Mucosa of stomach (tissue), 1 donor: ENCODE measurements around the gene BCL6B.

Source experiments
- H3K27me3 ChIP-seq: one replicate; pipeline ENCODE4 v1.7.0; 2013; ENCODE audit warnings: mild to moderate bottlenecking, low read length; ENCODE audit not compliant: control insufficient read depth, insufficient read depth
- H3K36me3 ChIP-seq: one replicate; pipeline ENCODE4 v1.7.0; 2013; ENCODE audit warnings: low read length; ENCODE audit not compliant: control insufficient read depth, insufficient read depth
- H3K4me1 ChIP-seq: one replicate; pipeline ENCODE4 v1.7.0; 2013; ENCODE audit warnings: mild to moderate bottlenecking, low read length; ENCODE audit not compliant: control insufficient read depth, insufficient read depth
- H3K4me3 ChIP-seq: one replicate; pipeline ENCODE4 v1.7.0; 2013; ENCODE audit warnings: low read length
- H3K9ac ChIP-seq: one replicate; pipeline ENCODE4 v1.7.0; 2013; ENCODE audit warnings: mild to moderate bottlenecking, low read length, moderate library complexity
- H3K9me3 ChIP-seq: one replicate; pipeline ENCODE4 v1.7.0; 2013; ENCODE audit warnings: mild to moderate bottlenecking, low read length, moderate library complexity; ENCODE audit not compliant: control insufficient read depth
- donor health status: Pancreatic carcinoma.

Gene BCL6B

DNA sequence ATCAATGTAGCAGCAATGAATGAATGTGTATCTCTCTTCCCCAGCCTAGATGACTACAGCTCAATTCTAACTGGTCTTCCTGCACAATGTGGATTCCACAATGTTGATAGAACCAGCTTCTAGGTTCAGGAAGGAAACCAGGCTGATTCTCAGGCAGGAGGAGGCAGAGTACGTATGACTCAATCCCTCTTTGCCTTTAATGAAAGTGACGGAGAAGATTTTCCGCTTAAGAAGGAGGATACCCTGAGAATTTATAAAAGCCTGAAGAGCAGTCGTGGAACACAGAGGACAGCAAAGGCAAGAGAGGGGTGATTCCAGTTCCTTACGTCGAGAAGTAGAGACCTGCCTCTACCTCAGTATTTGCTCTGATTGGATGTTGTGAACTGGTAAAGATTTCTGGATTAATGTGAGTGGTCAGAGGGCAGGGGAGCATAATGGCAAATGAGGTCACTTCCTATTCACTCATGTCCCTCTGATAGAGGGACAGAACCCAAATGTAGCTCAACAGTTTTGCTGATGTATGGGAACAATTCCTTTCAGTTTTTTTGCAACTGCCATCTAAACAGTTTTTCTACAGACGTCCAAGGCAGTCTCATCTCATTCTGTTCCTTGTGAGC, 36.1 kb downstream of the BCL6B start:
- no peaks in the 10 kb centered on the region for H3K27me3 ChIP-seq
- no peaks in the 10 kb centered on the region for H3K9me3 ChIP-seq
- peaks cover 9% of the 10 kb centered on the region for H3K4me1 ChIP-seq
- no peaks in the 10 kb centered on the region for H3K36me3 ChIP-seq
- H3K9ac ChIP-seq = no peak overlapping the region
- no peak overlapping the region for H3K4me3 ChIP-seq

- no peaks in the 10 kb centered on the region for H3K27me3 ChIP-seq
- no peak overlapping the region for H3K4me3 ChIP-seq
- H3K36me3 ChIP-seq = no peaks in the 10 kb centered on the region
Observed at GRCh38 chr17:7060165-7060891, 37.5 kb downstream of the BCL6B start.

GRCh38 chr17:7063518-7064094, 40.8 kb downstream of the BCL6B start:
- Histone ChIP-seq H3K36me3 (no peaks in the 10 kb centered on the region), H3K4me1 (peaks cover 9% of the 10 kb centered on the region), H3K27me3 (no peaks in the 10 kb centered on the region), H3K9me3 (no peaks in the 10 kb centered on the region), H3K9ac (no peak overlapping the region), H3K4me3 (no peak overlapping the region)

More at GRCh38 chr17:7060165-7060891, 37.5 kb downstream of the BCL6B start:
- H3K9me3 ChIP-seq = no peaks in the 10 kb centered on the region
- peaks cover 9% of the 10 kb centered on the region for H3K4me1 ChIP-seq
- H3K9ac ChIP-seq = no peak overlapping the region

DNA sequence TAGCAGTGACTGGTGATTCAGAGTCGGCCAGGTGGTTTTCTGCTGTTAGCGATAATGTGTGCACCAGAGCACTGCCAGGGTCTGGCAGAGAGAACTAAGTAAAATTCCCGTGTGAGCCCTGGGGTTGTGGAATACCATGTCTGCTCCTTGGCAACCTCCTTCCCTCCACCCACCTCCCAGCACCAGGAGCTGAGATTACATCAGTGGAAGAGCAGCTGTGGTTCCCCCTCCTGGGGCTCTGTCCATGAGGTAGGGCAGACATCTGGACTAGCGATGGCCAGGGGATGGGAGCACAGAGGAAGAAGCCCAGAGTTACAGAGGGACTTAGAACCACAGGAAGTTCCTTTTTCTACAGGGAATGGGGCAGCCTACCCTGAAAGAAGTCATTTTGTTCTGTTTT, 41.4 kb downstream of the BCL6B start:
- Histone ChIP-seq H3K9me3 (no peaks in the 10 kb centered on the region), H3K4me3 (no peak overlapping the region), H3K36me3 (no peaks in the 10 kb centered on the region)

GRCh38 chr17:7067198-7067597, 44.3 kb downstream of the BCL6B start:
- Histone ChIP-seq H3K36me3 (no peaks in the 10 kb centered on the region), H3K9me3 (no peaks in the 10 kb centered on the region), H3K9ac (no peak overlapping the region), H3K27me3 (no peaks in the 10 kb centered on the region), H3K4me3 (no peak overlapping the region), H3K4me1 (no peaks in the 10 kb centered on the region)

More for the DNA sequence above, 41.4 kb downstream of the BCL6B start:
- Histone ChIP-seq H3K9ac (no peak overlapping the region), H3K27me3 (no peaks in the 10 kb centered on the region), H3K4me1 (peaks cover 9% of the 10 kb centered on the region)

GRCh38 chr17:7068268-7068667, 45.4 kb downstream of the BCL6B start:
- Histone ChIP-seq H3K36me3 (no peaks in the 10 kb centered on the region), H3K9me3 (no peaks in the 10 kb centered on the region), H3K4me1 (no peaks in the 10 kb centered on the region), H3K27me3 (no peaks in the 10 kb centered on the region), H3K9ac (no peak overlapping the region), H3K4me3 (no peak overlapping the region)

DNA sequence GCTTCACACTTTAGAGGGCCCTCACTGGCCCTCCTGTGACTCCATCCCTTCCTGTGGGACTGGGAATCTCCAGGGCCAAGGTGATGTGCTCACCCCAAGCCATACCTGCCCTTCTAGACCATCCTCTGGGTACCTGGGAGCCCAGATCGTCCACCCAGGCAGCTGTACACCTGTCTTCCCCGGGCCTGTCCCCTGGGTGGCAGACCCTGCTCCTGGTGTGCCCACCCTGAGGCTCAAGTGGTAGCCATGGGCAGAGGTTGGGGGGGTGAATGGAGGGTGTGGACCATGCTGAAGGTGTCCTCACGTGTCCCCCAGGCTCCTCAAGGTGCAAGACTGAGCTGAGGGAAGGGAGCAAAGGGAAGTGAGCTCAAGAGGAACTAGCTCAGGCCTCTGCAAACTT, 47.9 kb downstream of the BCL6B start:
- H3K9ac ChIP-seq = no peak overlapping the region
- no peaks in the 10 kb centered on the region for H3K27me3 ChIP-seq
- H3K4me1 ChIP-seq = no peaks in the 10 kb centered on the region
- H3K36me3 ChIP-seq = no peaks in the 10 kb centered on the region
- no peaks in the 10 kb centered on the region for H3K9me3 ChIP-seq
- H3K4me3 ChIP-seq = no peak overlapping the region

GRCh38 chr17:7072406-7072805, 49.6 kb downstream of the BCL6B start:
- Histone ChIP-seq H3K9me3 (no peaks in the 10 kb centered on the region), H3K27me3 (no peaks in the 10 kb centered on the region), H3K4me1 (no peaks in the 10 kb centered on the region), H3K36me3 (no peaks in the 10 kb centered on the region), H3K4me3 (no peak overlapping the region), H3K9ac (no peak overlapping the region)

DNA sequence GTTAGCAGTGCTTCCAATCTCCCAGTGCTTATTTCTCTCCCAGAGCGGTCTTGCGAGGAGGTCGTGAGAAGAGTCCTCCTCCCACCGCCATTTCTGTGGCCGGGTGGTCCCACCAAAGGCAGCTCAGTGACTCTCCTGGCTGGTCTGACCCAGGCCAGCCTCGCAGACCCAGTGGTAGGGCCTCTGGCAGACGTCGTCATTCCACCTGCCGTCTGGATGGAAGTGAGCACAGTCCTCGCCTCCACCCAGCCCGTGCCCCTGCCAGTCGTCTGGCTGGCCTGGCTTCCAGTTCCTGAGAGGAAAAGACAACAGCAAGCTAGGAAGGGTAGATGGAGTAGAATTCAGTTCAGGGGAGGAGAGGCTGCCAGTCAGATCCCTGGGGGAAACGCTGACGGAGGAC, 52.1 kb downstream of the BCL6B start:
- Histone ChIP-seq H3K4me1 (no peaks in the 10 kb centered on the region), H3K36me3 (no peaks in the 10 kb centered on the region), H3K27me3 (no peaks in the 10 kb centered on the region), H3K4me3 (no peak overlapping the region), H3K9ac (no peak overlapping the region), H3K9me3 (no peaks in the 10 kb centered on the region)

DNA sequence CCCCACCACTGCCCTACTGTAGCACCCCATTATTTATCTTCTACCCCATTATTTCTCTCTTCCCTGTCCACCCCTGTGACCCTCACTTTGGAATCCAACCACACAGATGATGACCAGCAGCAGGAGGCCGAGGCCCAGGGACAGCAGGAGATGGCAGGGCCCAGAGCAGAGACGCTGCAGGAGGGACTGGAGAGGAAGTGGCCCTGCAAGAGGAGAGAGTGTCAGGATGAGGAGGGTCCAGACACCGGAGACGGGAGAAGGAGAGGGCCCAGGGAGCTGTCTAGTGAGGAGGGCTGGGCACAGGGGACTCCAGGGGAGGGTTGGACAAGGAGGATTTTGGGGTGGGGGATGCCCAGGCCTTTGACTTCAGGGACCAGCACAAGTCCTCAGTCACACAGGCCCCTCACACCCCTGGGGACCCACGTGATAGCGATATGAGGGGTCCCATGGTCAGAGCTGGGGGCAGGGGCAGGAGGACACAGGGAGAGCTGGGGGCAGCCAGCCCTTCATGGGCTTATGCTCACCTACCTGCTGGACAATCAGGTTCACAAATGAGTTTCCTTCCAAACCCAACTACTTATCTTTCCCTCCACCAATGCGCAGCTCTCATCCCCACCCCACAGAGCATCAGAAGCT, 55.2 kb downstream of the BCL6B start:
- Histone ChIP-seq H3K27me3 (no peaks in the 10 kb centered on the region), H3K36me3 (no peaks in the 10 kb centered on the region), H3K9me3 (no peaks in the 10 kb centered on the region), H3K9ac (no peak overlapping the region), H3K4me3 (no peak overlapping the region), H3K4me1 (no peaks in the 10 kb centered on the region)

GRCh38 chr17:7078711-7079110, 55.9 kb downstream of the BCL6B start:
- Histone ChIP-seq H3K27me3 (peaks cover 3% of the 10 kb centered on the region), H3K4me3 (no peak overlapping the region), H3K36me3 (no peaks in the 10 kb centered on the region), H3K4me1 (no peaks in the 10 kb centered on the region), H3K9ac (no peak overlapping the region), H3K9me3 (no peaks in the 10 kb centered on the region)
